B cell (primary cell): ENCODE results near the gene CRIM1. TPM values are rescaled to one million over a fixed set of nuclear protein-coding genes. Genes with fewer than 3 reads are reported as not detected.

Experiments used
- ATAC-seq: fragments of 200-7000 bp; cut with Tn5 transposase; one replicate; pipeline ENCODE4 v1.10.0; 2021; ENCODE audit warnings: low read depth, mild to moderate bottlenecking, moderate number of reproducible peaks, moderate library complexity
- CTCF ChIA-PET: fragments of 350-600 bp; sonication (Branson Sonifier 250); formaldehyde crosslinking; loops from one replicate; lab custom pipeline; 2021; ENCODE audit warnings: antibody characterized with exemption, inconsistent platforms; lab: Charles Lee
- POLR2A ChIA-PET: fragments of 350-600 bp; sonication (Branson Sonifier 250); formaldehyde crosslinking; loops from one replicate; lab custom pipeline; 2021; ENCODE audit warnings: antibody characterized with exemption; lab: Charles Lee
- DNase-seq: peaks from one replicate; pipeline ENCODE4 v3.0.0; 2013
- H2AFZ ChIP-seq: 2 replicates; pipeline ENCODE4 v1.6.1; 2012; ENCODE audit warnings: mild to moderate bottlenecking, low read depth, low read length; ENCODE audit not compliant: insufficient read depth, poor library complexity, severe bottlenecking
- H3K27ac ChIP-seq, 2 donors: 1 replicate in 1 of 2; 2 replicates in 1 of 2; pipeline ENCODE4 v1.5.1; 2012 to 2013; ENCODE audit warnings: low read length in 2 of 2, mild to moderate bottlenecking in 2 of 2, moderate library complexity in 1 of 2
- H3K27me3 ChIP-seq, 4 experiments: fragments of 200-600 bp in 1 of 4; sonication (generic) in 1 of 4; replicated peaks in 1 of 4; 1 replicate in 2 of 4; 2 replicates in 2 of 4; pipeline versions ENCODE4 v1.6.1 to v1.7.0; 2013 to 2016; ENCODE audit warnings: low read length in 3 of 4, mild to moderate bottlenecking in 2 of 4, mixed read lengths in 1 of 4, moderate library complexity in 1 of 4; ENCODE audit not compliant: insufficient read depth in 4 of 4, control insufficient read depth in 3 of 4; ENCODE audit errors: control extremely low read depth in 1 of 4
- H3K36me3 ChIP-seq, 2 experiments: replicated peaks in 1 of 2; 1 replicate in 1 of 2; 2 replicates in 1 of 2; pipeline versions ENCODE4 v1.6.1 to v1.7.1; 2013; ENCODE audit warnings: low read length in 1 of 2; ENCODE audit not compliant: insufficient read depth in 2 of 2, control insufficient read depth in 1 of 2; ENCODE audit errors: control extremely low read depth in 1 of 2, extremely low read depth in 1 of 2
- H3K4me1 ChIP-seq, 2 donors: fragments of 200-600 bp in 1 of 2; sonication (generic) in 1 of 2; 1 replicate in 1 of 2; 2 replicates in 1 of 2; pipeline versions ENCODE4 v1.5.1 to v1.6.1; 2013 to 2017; ENCODE audit warnings: low read length in 2 of 2; ENCODE audit not compliant: control insufficient read depth in 2 of 2, insufficient read depth in 2 of 2
- H3K4me2 ChIP-seq: replicated peaks from 2 replicates; pipeline ENCODE3; 2012; ENCODE audit warnings: mild to moderate bottlenecking, low read depth, low read length; ENCODE audit not compliant: poor library complexity, severe bottlenecking
- H3K4me3 ChIP-seq, 5 experiments: fragments of 200-600 bp in 1 of 5; sonication (generic) in 1 of 5; 1 replicate in 3 of 5; 2 replicates in 2 of 5; pipeline versions ENCODE4 v1.5.1 to v1.7.0; 2011 to 2016; ENCODE audit warnings: low read length in 4 of 5, mild to moderate bottlenecking in 4 of 5, low read depth in 2 of 5, control low read depth in 1 of 5, moderate library complexity in 1 of 5; ENCODE audit not compliant: insufficient read depth in 1 of 5; ENCODE audit errors: control extremely low read depth in 1 of 5, extremely low read depth in 1 of 5
- H3K79me2 ChIP-seq: fragments of 200-600 bp; sonication (generic); one replicate; pipeline ENCODE4 v1.6.0; 2016; ENCODE audit warnings: low read length; ENCODE audit not compliant: control insufficient read depth, insufficient read depth
- H3K9ac ChIP-seq: fragments of 200-600 bp; sonication (generic); 2 replicates; pipeline ENCODE4 v1.6.1; 2017; ENCODE audit warnings: mild to moderate bottlenecking, low read length, moderate library complexity
- H3K9me3 ChIP-seq, 3 donors: one replicate each; pipeline versions ENCODE4 v1.6.1 to v1.7.1; 2013; ENCODE audit warnings: low read length in 2 of 3; ENCODE audit not compliant: control insufficient read depth in 2 of 3, insufficient read depth in 1 of 3; ENCODE audit errors: control extremely low read depth in 1 of 3
- H4K20me1 ChIP-seq: 2 replicates; pipeline ENCODE4 v1.6.0; 2012; ENCODE audit warnings: mild to moderate bottlenecking, low read length; ENCODE audit not compliant: insufficient read depth, control insufficient read depth, poor library complexity, severe bottlenecking
- H3K27ac Mint-ChIP-seq: one replicate; pipeline ENCODE4 v1.8.0; 2021; ENCODE audit warnings: mixed read lengths
- H3K27me3 Mint-ChIP-seq: one replicate; pipeline ENCODE4 v1.8.0; 2021; ENCODE audit warnings: mixed read lengths
- H3K4me1 Mint-ChIP-seq: one replicate; pipeline ENCODE4 v1.8.0; 2021; ENCODE audit warnings: mixed read lengths
- H3K4me3 Mint-ChIP-seq: one replicate; pipeline ENCODE4 v1.8.0; 2021; ENCODE audit warnings: mixed read lengths
- H3K9me3 Mint-ChIP-seq: one replicate; pipeline ENCODE4 v1.8.0; 2022; ENCODE audit warnings: mixed read lengths; ENCODE audit not compliant: insufficient read depth
- CTCF ChIP-seq: fragments of 200-600 bp; IDR thresholded peaks from one replicate; pipeline ENCODE4 v1.8.0; 2022; ENCODE audit warnings: antibody characterized with exemption, mild to moderate bottlenecking
- EZH2 ChIP-seq: IDR thresholded peaks from 2 replicates; pipeline ENCODE4 v1.6.1; 2012; ENCODE audit warnings: borderline replicate concordance, low read depth, mild to moderate bottlenecking, moderate library complexity, low read length; ENCODE audit not compliant: insufficient read depth, poor library complexity, severe bottlenecking
- WGBS: methylation state at CpG from one replicate; pipeline ENCODE4 v1.1.5; 2013; ENCODE audit warnings: missing lambda C conversion rate; ENCODE audit not compliant: insufficient coverage; 5-methylcytosine and 5-hydroxymethylcytosine counted together
- intact Hi-C: fragments of 100-400 bp; cut with micrococcal nuclease; formaldehyde crosslinking; loops from one replicate; pipeline ENCODE4 v1.10.0; 2022
- polyA plus RNA-seq: library from polyadenylated mRNA; depleted of rRNA; stranded (reverse); fragments of >200 nt; gene quantifications from 2 replicates; pipeline ENCODE4 v1.2.3, GENCODE V29; 2012
- total RNA-seq, 2 donors: library from RNA; stranded (reverse); fragments of 120-200 nt in 1 of 2; gene quantifications; 1 replicate in 1 of 2; 2 replicates in 1 of 2; pipeline versions ENCODE4 v1.2.3 to v1.2.4, GENCODE V29; 2013 to 2022

Gene CRIM1
- total and polyA plus RNA-seq, 2 donors (not counting 1 experiment from before 2014, with no cell fraction given), result 1.3 to 5.0 TPM

DNA sequence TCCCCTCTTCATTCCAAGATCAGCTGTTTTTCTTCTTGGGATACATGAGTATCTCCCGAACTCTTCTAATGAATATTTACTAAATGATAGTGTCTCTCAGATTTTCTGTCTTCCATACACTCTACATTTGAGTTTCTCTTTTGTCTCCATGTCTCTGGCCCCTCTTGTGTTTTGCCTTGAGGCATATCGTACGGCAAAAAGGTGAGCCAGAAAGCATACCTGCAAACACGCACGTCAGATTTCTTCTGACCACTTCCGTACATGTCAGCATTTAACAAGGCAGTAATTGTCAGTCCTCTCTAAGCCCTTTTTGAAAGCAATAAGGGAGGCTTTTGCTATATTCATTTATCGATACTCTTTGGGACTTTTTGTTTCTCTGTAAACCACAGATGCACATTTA, 160.0 kb downstream of the CRIM1 start:
- Histone ChIP-seq H3K4me3 (no peak overlapping the region), H3K36me3 (peaks cover 0 to 4% of the 10 kb centered on the region in 2 experiments), H3K27me3 (no peaks in the 10 kb centered on the region), H3K9ac (no peak overlapping the region), H3K4me2 (no peak overlapping the region), H3K4me1 (no peaks in the 10 kb centered on the region), H3K79me2 (no peaks in the 10 kb centered on the region), H4K20me1 (no peaks in the 10 kb centered on the region), H3K9me3 (no peaks in the 10 kb centered on the region), H2AFZ (no peak overlapping the region), H3K27ac (no peak overlapping the region)
- Mint-ChIP-seq H3K27me3 (no peaks in the 10 kb centered on the region), H3K27ac (no peak overlapping the region), H3K9me3 (no peaks in the 10 kb centered on the region), H3K4me3 (no peak overlapping the region), H3K4me1 (no peaks in the 10 kb centered on the region)
- ATAC-seq (no peak), DNase-seq (no peak)
- POLR2A ChIA-PET, result no interaction called here
- 94% methylated on average over 5 of the region's 7 CpGs for WGBS
- intact Hi-C loops, result no loop called here
- CTCF ChIA-PET, result interaction anchor here (0.9 kb wide), 1 partner anchor 147 kb away, joined by 3 read pairs; no protein-coding TSS in a partner anchor
- TF ChIP-seq EZH2 (no peak), CTCF (no peak)

DNA sequence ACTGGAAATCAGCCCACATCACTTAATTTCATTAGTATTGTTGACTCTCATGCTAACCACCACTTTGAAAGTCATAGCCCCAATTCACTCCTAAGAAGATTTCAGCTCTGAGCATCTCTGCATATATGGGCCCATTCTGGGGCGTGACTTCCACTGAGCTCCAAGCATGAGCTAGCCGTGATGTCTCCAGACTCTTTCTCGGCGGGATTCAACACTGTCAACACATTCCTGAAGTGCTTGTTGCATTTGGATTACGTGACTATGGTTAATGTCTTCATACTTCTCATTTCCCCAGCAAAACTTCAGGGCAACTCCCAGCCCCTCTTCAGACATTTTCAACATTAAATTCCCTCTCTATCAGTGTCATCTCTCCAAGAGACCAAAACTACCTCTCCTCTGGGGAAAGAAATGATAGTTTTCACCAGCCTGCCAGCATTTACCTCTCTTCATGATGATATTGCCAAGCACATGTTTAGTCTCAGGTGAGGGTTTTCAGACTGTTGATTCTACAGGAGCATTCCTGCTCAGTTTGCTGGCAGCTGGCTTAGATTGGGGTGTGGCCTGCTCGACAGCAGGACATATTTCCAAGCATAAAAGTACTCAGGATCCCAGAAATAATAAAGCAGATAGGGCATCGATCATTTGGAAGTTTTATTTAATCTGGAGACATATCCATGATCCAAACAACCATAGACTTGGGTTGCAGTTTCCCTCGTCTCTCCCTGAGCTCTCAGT, 160.7 kb downstream of the CRIM1 start:
- no peak overlapping the region for H3K4me3 Mint-ChIP-seq
- intact Hi-C loops, result no loop called here
- H3K4me2 ChIP-seq, result no peak overlapping the region
- H3K27me3 ChIP-seq, result no peaks in the 10 kb centered on the region
- no peaks in the 10 kb centered on the region for H3K79me2 ChIP-seq
- no peak for TF ChIP-seq CTCF
- TF ChIP-seq EZH2, result no peak
- no peak for ATAC-seq
- H3K27me3 Mint-ChIP-seq, result no peaks in the 10 kb centered on the region
- ChIA-PET CTCF (no interaction called here), POLR2A (no interaction called here)
- H3K27ac ChIP-seq, result no peak overlapping the region
- no peaks in the 10 kb centered on the region for H3K9me3 Mint-ChIP-seq
- H3K27ac Mint-ChIP-seq, result no peak overlapping the region
- no peak for DNase-seq
- no peaks in the 10 kb centered on the region for H3K4me1 Mint-ChIP-seq
- no peaks in the 10 kb centered on the region for H4K20me1 ChIP-seq
- H3K9ac ChIP-seq, result no peak overlapping the region
- 95% methylated on average over 6 of the region's 8 CpGs for WGBS
- H2AFZ ChIP-seq, result no peak overlapping the region
- no peaks in the 10 kb centered on the region for H3K9me3 ChIP-seq
- no peaks in the 10 kb centered on the region for H3K4me1 ChIP-seq
- no peak overlapping the region for H3K4me3 ChIP-seq
- H3K36me3 ChIP-seq, result peaks cover 0 to 4% of the 10 kb centered on the region in 2 experiments
